ENCODE results near the gene RELT. TPM values are rescaled to one million over a fixed set of nuclear protein-coding genes. Genes with fewer than 3 reads are reported as not detected.
A peak's percentile ranks its signal among the peaks of the same experiment; 100 is the strongest.

Gene RELT
- total and polyA plus RNA-seq, 9 of the 15 experiments (the other 6 are each of a cell fraction or from before 2014, with no cell fraction given): 1.1 to 20.2 (median 7.4) TPM

GRCh38 chr11:73393479-73394415 is 17.5 kb downstream of the RELT start:
- peaks cover 18% of the 10 kb centered on the region; the same call in 1 of the 2 replicates for H4K20me1 ChIP-seq (replicated peaks; ENCODE audit: control insufficient read depth, insufficient read depth, low read length)
- BruUV-seq (replicated peaks): no TSS peak
- POLR2A ChIA-PET: interaction anchor here (0.5 to 1.5 kb wide), 9 partner anchors 12 to 561 kb away, joined by 3 to 7 read pairs (median 4); no protein-coding TSS in a partner anchor
- TF ChIP-seq KDM1A (IDR thresholded peaks at IDR 0.05): no peak
- 0 out of 2 replicates have a peak, but pooled peaks have one; percentile 11 for TF ChIP-seq CREM (IDR thresholded peaks at IDR 0.05; ENCODE audit: low read depth)
- TF ChIP-seq ZBTB34 (CRISPR knock-in tag; IDR thresholded peaks at IDR 0.05): no peak
- peak; percentile 79 for TF ChIP-seq L3MBTL2 (IDR thresholded peaks at IDR 0.05)
- TF ChIP-seq ZNF253 (CRISPR knock-in tag; conservative IDR thresholded peaks at IDR 0.05): no peak
- TF ChIP-seq MEIS2 (IDR thresholded peaks at IDR 0.05; ENCODE audit: partially characterized antibody): no peak
- no peak for TF ChIP-seq XRCC3 (IDR thresholded peaks at IDR 0.05)
- TF ChIP-seq, protein P1, sequence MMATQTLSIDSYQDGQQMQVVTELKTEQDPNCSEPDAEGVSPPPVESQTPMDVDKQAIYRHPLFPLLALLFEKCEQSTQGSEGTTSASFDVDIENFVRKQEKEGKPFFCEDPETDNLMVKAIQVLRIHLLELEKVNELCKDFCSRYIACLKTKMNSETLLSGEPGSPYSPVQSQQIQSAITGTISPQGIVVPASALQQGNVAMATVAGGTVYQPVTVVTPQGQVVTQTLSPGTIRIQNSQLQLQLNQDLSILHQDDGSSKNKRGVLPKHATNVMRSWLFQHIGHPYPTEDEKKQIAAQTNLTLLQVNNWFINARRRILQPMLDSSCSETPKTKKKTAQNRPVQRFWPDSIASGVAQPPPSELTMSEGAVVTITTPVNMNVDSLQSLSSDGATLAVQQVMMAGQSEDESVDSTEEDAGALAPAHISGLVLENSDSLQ (IDR thresholded peaks at IDR 0.05): no peak
- no peak for TF ChIP-seq TCF7L2 (IDR thresholded peaks at IDR 0.05; ENCODE audit: low read depth, low read length)
- no peak for TF ChIP-seq ZNF583 (CRISPR knock-in tag; IDR thresholded peaks at IDR 0.05)
- TF ChIP-seq, protein P2, sequence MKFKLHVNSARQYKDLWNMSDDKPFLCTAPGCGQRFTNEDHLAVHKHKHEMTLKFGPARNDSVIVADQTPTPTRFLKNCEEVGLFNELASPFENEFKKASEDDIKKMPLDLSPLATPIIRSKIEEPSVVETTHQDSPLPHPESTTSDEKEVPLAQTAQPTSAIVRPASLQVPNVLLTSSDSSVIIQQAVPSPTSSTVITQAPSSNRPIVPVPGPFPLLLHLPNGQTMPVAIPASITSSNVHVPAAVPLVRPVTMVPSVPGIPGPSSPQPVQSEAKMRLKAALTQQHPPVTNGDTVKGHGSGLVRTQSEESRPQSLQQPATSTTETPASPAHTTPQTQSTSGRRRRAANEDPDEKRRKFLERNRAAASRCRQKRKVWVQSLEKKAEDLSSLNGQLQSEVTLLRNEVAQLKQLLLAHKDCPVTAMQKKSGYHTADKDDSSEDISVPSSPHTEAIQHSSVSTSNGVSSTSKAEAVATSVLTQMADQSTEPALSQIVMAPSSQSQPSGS (CRISPR knock-in tag; IDR thresholded peaks at IDR 0.05): no peak
- TF ChIP-seq MYC (IDR thresholded peaks at IDR 0.05; ENCODE audit: low read depth, low read length): peak; percentile 95
- TF ChIP-seq MYC (CRISPR knock-in tag; IDR thresholded peaks at IDR 0.05; ENCODE audit: borderline replicate concordance, low read depth): no peak

More at GRCh38 chr11:73393479-73394415, 17.5 kb downstream of the RELT start:
- CTCF ChIA-PET (ENCODE audit: low intra/inter-chr PET ratio): interaction anchor here (0.7 to 4.0 kb wide), 6 partner anchors 18 to 268 kb away, joined by 3 to 51 read pairs (median 5); partner anchors contain the start of genes ARHGEF17 and RELT
- Histone ChIP-seq H3K4me1 (replicated peaks in 1 of 2; ENCODE audit: control insufficient read depth in 2 of 2, insufficient read depth in 2 of 2, low read length in 2 of 2) (peaks cover 0 to 48% of the 10 kb centered on the region in 2 experiments; a peak in 3 of 5 replicates), H3K9me3 (replicated peaks; ENCODE audit: control insufficient read depth, insufficient read depth, low read depth, low read length) (no peaks in the 10 kb centered on the region), H3K4me3 (no peak overlapping the region), H3K9me1 (ENCODE audit: control insufficient read depth, insufficient read depth, low read length) (peaks cover 6% of the 10 kb centered on the region), H3K9ac (ENCODE audit: insufficient read depth in 1 of 2, low read depth in 2 of 2, low read length in 2 of 2) (no peak overlapping the region; a peak in 1 of 4 replicates), H2AFZ (ENCODE audit: low read depth, low read length) (no peak overlapping the region), H3K79me2 (ENCODE audit: control insufficient read depth, insufficient read depth, low read length) (no peaks in the 10 kb centered on the region; the same call in 1 of the 3 replicates), H3K4me2 (ENCODE audit: insufficient read depth, low read length) (no peak overlapping the region), H3K27me3 (ENCODE audit: control insufficient read depth in 2 of 2, insufficient read depth in 2 of 2, low read length in 2 of 2) (no peaks in the 10 kb centered on the region), H3K27ac (ENCODE audit: extremely low read depth, low read depth, low read length) (peak overlapping the region; percentile 8; the same call in 2 of the 3 replicates), H3K36me3 (ENCODE audit: control insufficient read depth, insufficient read depth, low read length) (peaks cover 73% of the 10 kb centered on the region; the same call in 2 of the 3 replicates)
- intact Hi-C loops (cut with micrococcal nuclease): loop anchor here (1.0 to 2.0 kb wide), 2 partner anchors 17 to 42 kb away; partner anchors contain the start of gene RELT
- in situ Hi-C loops (cut with MboI): loop anchor here (5.0 kb wide), 2 partner anchors 41 to 86 kb away; partner anchors contain the start of gene ARHGEF17
- WGBS (ENCODE audit: insufficient coverage, low coverage, missing lambda C conversion rate): 74% methylated on average over 15 of the region's 16 CpGs
- FAIRE-seq: peak; percentile 88
- peak; percentile 93 for ATAC-seq
- DNase-seq (ENCODE audit: extremely low read depth in 1 of 4, low spot score in 3 of 4): peak; percentile 74 to 86 (median 81)

All from K562 (cell line).